NCI-H460 (cell line): ENCODE measurements around the gene GPX5. TPM values are rescaled to one million over a fixed set of nuclear protein-coding genes. Genes with fewer than 3 reads are reported as not detected.
"Not testable (repeated sequence)": the region's sequence is repeated elsewhere in the genome, so short reads cannot be mapped to it uniquely, and the experiment has no call there.

Source experiments
- DNase-seq: peaks from one replicate; pipeline ENCODE4 v3.0.0-alpha.2; 2016; ENCODE audit warnings: low read depth; ENCODE audit errors: extremely low read depth
- total RNA-seq: library from RNA; depleted of rRNA; stranded (reverse); fragments of >200 nt; shearing (Covaris generic); gene quantifications from 2 replicates; pipeline ENCODE4 v1.2.3, GENCODE V29; 2014

GPX5 gene
- total RNA-seq, 1 experiment from 2014 or later, result not detected

GRCh38 chr6:28511628-28512300 lies 13.9 kb upstream of the GPX5 start:
- no peak for DNase-seq

- DNase-seq, result not testable (repeated sequence)
Observed at GRCh38 chr6:28512387-28512786, 13.3 kb upstream of the GPX5 start.

GRCh38 chr6:28515676-28516075 lies 10.0 kb upstream of the GPX5 start, which contains the start of gene GPX6:
GPX6 (minus strand) TSS chr6:28515793; CDS start chr6:28515743, 50 bp downstream.
- no peak for DNase-seq

- DNase-seq, result no peak
Observed at GRCh38 chr6:28517964-28518363, 7.7 kb upstream of the GPX5 start.

- DNase-seq, result no peak
Observed at GRCh38 chr6:28522594-28523240, 3.0 kb upstream of the GPX5 start.

- DNase-seq, result no peak
Observed at GRCh38 chr6:28523241-28523622, 2.4 kb upstream of the GPX5 start.

GRCh38 chr6:28530777-28531176 lies 5.1 kb downstream of the GPX5 start:
- no peak for DNase-seq

- no peak for DNase-seq
Observed at GRCh38 chr6:28531479-28532128, 5.9 kb downstream of the GPX5 start.

- DNase-seq, result no peak
Observed at GRCh38 chr6:28534306-28534705, 8.6 kb downstream of the GPX5 start.

- DNase-seq, result no peak
Observed at GRCh38 chr6:28534875-28535274, 9.2 kb downstream of the GPX5 start.

GRCh38 chr6:28537065-28537464 lies 11.4 kb downstream of the GPX5 start:
- no peak for DNase-seq

GRCh38 chr6:28537509-28538140 lies 11.9 kb downstream of the GPX5 start:
- no peak for DNase-seq

GRCh38 chr6:28541996-28542395 lies 16.3 kb downstream of the GPX5 start:
- no peak for DNase-seq

- DNase-seq, result peak; percentile 73
Observed at GRCh38 chr6:28542440-28543296, 17.0 kb downstream of the GPX5 start.

GRCh38 chr6:28543651-28544610 lies 18.2 kb downstream of the GPX5 start:
- DNase-seq, result no peak

GRCh38 chr6:28545955-28546354 lies 20.3 kb downstream of the GPX5 start:
- no peak for DNase-seq

- DNase-seq, result not testable (repeated sequence)
Observed at GRCh38 chr6:28547003-28547402, 21.3 kb downstream of the GPX5 start.

- no peak for DNase-seq
Observed at GRCh38 chr6:28551891-28552666, 26.4 kb downstream of the GPX5 start.
